T-helper 1 cell treated with Interleukin-12 subunit alpha and Interleukin-12 subunit beta and Interleukin-4 antibody, amounts not matched to agents 30 μg/mL and 1 μg/mL, for 36 hours (primary cell): ENCODE data around the gene FHOD3.

Experiments
- H3K27ac Mint-ChIP-seq: one replicate; pipeline ENCODE4 v1.8.0; 2021; ENCODE audit warnings: mild to moderate bottlenecking, mixed read lengths
- H3K27me3 Mint-ChIP-seq: one replicate; pipeline ENCODE4 v1.8.0; 2021; ENCODE audit warnings: low read depth, mixed read lengths
- H3K36me3 Mint-ChIP-seq: one replicate; pipeline ENCODE4 v1.8.0; 2021; ENCODE audit warnings: low read depth, mixed read lengths
- H3K4me1 Mint-ChIP-seq: one replicate; pipeline ENCODE4 v1.8.0; 2021; ENCODE audit warnings: low read depth, mixed read lengths
- H3K4me3 Mint-ChIP-seq: one replicate; pipeline ENCODE4 v1.8.0; 2021; ENCODE audit warnings: mild to moderate bottlenecking, moderate library complexity, mixed read lengths
- H3K9me3 Mint-ChIP-seq: one replicate; pipeline ENCODE4 v1.8.0; 2021; ENCODE audit warnings: mixed read lengths

The FHOD3 gene

GRCh38 chr18:36283448-36283847 lies 14.1 kb upstream of the FHOD3 start:
- H3K9me3 Mint-ChIP-seq, result no peaks in the 10 kb centered on the region
- no peak overlapping the region for H3K4me3 Mint-ChIP-seq
- no peaks in the 10 kb centered on the region for H3K36me3 Mint-ChIP-seq
- no peaks in the 10 kb centered on the region for H3K4me1 Mint-ChIP-seq
- H3K27me3 Mint-ChIP-seq, result peaks cover 22% of the 10 kb centered on the region
- H3K27ac Mint-ChIP-seq, result no peak overlapping the region

- Mint-ChIP-seq H3K9me3 (no peaks in the 10 kb centered on the region), H3K27me3 (peaks cover 20% of the 10 kb centered on the region), H3K4me1 (no peaks in the 10 kb centered on the region), H3K36me3 (no peaks in the 10 kb centered on the region), H3K4me3 (no peak overlapping the region), H3K27ac (no peak overlapping the region)
Measured at GRCh38 chr18:36284268-36284667, 13.2 kb upstream of the FHOD3 start.

GRCh38 chr18:36284671-36285295 lies 12.7 kb upstream of the FHOD3 start:
- no peak overlapping the region for H3K4me3 Mint-ChIP-seq
- H3K9me3 Mint-ChIP-seq, result no peaks in the 10 kb centered on the region
- H3K27ac Mint-ChIP-seq, result no peak overlapping the region
- H3K36me3 Mint-ChIP-seq, result no peaks in the 10 kb centered on the region
- no peaks in the 10 kb centered on the region for H3K4me1 Mint-ChIP-seq
- peaks cover 23% of the 10 kb centered on the region for H3K27me3 Mint-ChIP-seq

GRCh38 chr18:36287653-36288052 lies 9.9 kb upstream of the FHOD3 start:
- no peak overlapping the region for H3K4me3 Mint-ChIP-seq
- no peaks in the 10 kb centered on the region for H3K4me1 Mint-ChIP-seq
- no peak overlapping the region for H3K27ac Mint-ChIP-seq
- no peaks in the 10 kb centered on the region for H3K9me3 Mint-ChIP-seq
- H3K36me3 Mint-ChIP-seq, result no peaks in the 10 kb centered on the region
- H3K27me3 Mint-ChIP-seq, result peaks cover 22% of the 10 kb centered on the region

GRCh38 chr18:36288689-36289088 lies 8.8 kb upstream of the FHOD3 start:
- H3K27me3 Mint-ChIP-seq, result peaks cover 22% of the 10 kb centered on the region
- H3K4me1 Mint-ChIP-seq, result no peaks in the 10 kb centered on the region
- no peaks in the 10 kb centered on the region for H3K36me3 Mint-ChIP-seq
- no peak overlapping the region for H3K27ac Mint-ChIP-seq
- no peak overlapping the region for H3K4me3 Mint-ChIP-seq
- H3K9me3 Mint-ChIP-seq, result no peaks in the 10 kb centered on the region

- Mint-ChIP-seq H3K4me1 (no peaks in the 10 kb centered on the region), H3K36me3 (no peaks in the 10 kb centered on the region), H3K27me3 (peaks cover 20% of the 10 kb centered on the region), H3K9me3 (no peaks in the 10 kb centered on the region), H3K4me3 (no peak overlapping the region), H3K27ac (no peak overlapping the region)
Measured at GRCh38 chr18:36294031-36294430, 3.5 kb upstream of the FHOD3 start.

GRCh38 chr18:36295214-36295613 lies 2.3 kb upstream of the FHOD3 start:
- Mint-ChIP-seq H3K36me3 (no peaks in the 10 kb centered on the region), H3K27ac (no peak overlapping the region), H3K4me3 (no peak overlapping the region), H3K9me3 (no peaks in the 10 kb centered on the region), H3K27me3 (peaks cover 22% of the 10 kb centered on the region), H3K4me1 (no peaks in the 10 kb centered on the region)

- no peaks in the 10 kb centered on the region for H3K9me3 Mint-ChIP-seq
- no peaks in the 10 kb centered on the region for H3K36me3 Mint-ChIP-seq
- H3K4me3 Mint-ChIP-seq, result no peak overlapping the region
Measured at GRCh38 chr18:36295880-36296301, 1.6 kb upstream of the FHOD3 start.

GRCh38 chr18:36296650-36297416 lies 680 bp upstream of the FHOD3 start:
- Mint-ChIP-seq H3K4me3 (no peak overlapping the region), H3K27me3 (peaks cover 32% of the 10 kb centered on the region), H3K9me3 (no peaks in the 10 kb centered on the region), H3K4me1 (no peaks in the 10 kb centered on the region), H3K36me3 (no peaks in the 10 kb centered on the region), H3K27ac (no peak overlapping the region)

More at GRCh38 chr18:36295880-36296301, 1.6 kb upstream of the FHOD3 start:
- Mint-ChIP-seq H3K27ac (no peak overlapping the region), H3K27me3 (peaks cover 28% of the 10 kb centered on the region), H3K4me1 (no peaks in the 10 kb centered on the region)

GRCh38 chr18:36298126-36298741 lies 721 bp downstream of the FHOD3 start:
- Mint-ChIP-seq H3K27ac (no peak overlapping the region), H3K4me1 (no peaks in the 10 kb centered on the region), H3K36me3 (no peaks in the 10 kb centered on the region), H3K4me3 (no peak overlapping the region), H3K9me3 (no peaks in the 10 kb centered on the region), H3K27me3 (peaks cover 44% of the 10 kb centered on the region)

GRCh38 chr18:36299015-36299414 lies 1.5 kb downstream of the FHOD3 start:
- Mint-ChIP-seq H3K36me3 (no peaks in the 10 kb centered on the region), H3K27me3 (peaks cover 52% of the 10 kb centered on the region), H3K4me1 (no peaks in the 10 kb centered on the region), H3K9me3 (no peaks in the 10 kb centered on the region), H3K4me3 (no peak overlapping the region), H3K27ac (no peak overlapping the region)

GRCh38 chr18:36300211-36300610 lies 2.7 kb downstream of the FHOD3 start:
- Mint-ChIP-seq H3K4me3 (no peak overlapping the region), H3K36me3 (no peaks in the 10 kb centered on the region), H3K9me3 (no peaks in the 10 kb centered on the region), H3K27me3 (peaks cover 57% of the 10 kb centered on the region), H3K27ac (no peak overlapping the region), H3K4me1 (no peaks in the 10 kb centered on the region)

GRCh38 chr18:36301884-36302283 lies 4.4 kb downstream of the FHOD3 start:
- Mint-ChIP-seq H3K4me1 (no peaks in the 10 kb centered on the region), H3K4me3 (no peak overlapping the region), H3K27ac (no peak overlapping the region), H3K36me3 (no peaks in the 10 kb centered on the region), H3K9me3 (no peaks in the 10 kb centered on the region), H3K27me3 (peaks cover 66% of the 10 kb centered on the region)

GRCh38 chr18:36302676-36303075 lies 5.2 kb downstream of the FHOD3 start:
- Mint-ChIP-seq H3K27me3 (peaks cover 66% of the 10 kb centered on the region), H3K4me3 (no peak overlapping the region), H3K4me1 (no peaks in the 10 kb centered on the region), H3K9me3 (no peaks in the 10 kb centered on the region), H3K36me3 (no peaks in the 10 kb centered on the region), H3K27ac (no peak overlapping the region)
